ENCODE measurements around the gene CCL21.

DNA sequence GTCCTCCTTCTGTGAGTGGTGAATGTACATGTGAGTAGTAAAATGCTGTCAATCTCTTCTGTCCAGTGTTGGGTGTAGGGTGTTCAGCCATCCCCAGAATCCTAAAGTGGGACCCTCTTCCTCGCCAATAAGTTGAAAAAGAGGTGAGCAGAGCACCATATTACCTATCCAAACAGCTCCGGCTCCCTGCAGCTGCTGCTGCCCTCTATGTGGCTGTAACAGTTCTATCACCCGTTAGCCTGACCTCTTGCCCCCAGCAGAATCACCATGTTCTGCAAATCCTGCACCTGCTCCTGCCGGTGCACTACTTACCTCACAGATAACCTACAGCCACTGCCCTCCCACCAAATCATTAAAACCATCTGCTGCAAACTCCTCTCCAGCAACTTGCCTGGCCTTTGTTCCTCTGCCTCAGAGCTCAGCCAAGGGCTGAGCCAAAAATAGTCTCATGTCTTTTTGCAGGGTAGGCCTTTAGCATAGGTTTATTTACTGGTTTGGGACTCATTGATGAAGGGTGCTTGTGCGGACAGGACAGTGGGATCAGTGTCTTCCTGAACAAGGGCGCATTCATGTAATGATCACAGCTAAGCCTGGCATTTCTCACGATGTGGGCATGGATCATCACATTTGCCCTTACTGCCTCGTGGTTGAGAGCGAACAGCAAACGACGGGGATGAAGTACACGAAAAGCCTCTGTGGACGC is 49.6 kb upstream of the CCL21 start:
- TF ChIP-seq, protein P1, sequence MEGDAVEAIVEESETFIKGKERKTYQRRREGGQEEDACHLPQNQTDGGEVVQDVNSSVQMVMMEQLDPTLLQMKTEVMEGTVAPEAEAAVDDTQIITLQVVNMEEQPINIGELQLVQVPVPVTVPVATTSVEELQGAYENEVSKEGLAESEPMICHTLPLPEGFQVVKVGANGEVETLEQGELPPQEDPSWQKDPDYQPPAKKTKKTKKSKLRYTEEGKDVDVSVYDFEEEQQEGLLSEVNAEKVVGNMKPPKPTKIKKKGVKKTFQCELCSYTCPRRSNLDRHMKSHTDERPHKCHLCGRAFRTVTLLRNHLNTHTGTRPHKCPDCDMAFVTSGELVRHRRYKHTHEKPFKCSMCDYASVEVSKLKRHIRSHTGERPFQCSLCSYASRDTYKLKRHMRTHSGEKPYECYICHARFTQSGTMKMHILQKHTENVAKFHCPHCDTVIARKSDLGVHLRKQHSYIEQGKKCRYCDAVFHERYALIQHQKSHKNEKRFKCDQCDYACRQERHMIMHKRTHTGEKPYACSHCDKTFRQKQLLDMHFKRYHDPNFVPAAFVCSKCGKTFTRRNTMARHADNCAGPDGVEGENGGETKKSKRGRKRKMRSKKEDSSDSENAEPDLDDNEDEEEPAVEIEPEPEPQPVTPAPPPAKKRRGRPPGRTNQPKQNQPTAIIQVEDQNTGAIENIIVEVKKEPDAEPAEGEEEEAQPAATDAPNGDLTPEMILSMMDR (IDR thresholded peaks at IDR 0.05) = no peak
- TF ChIP-seq POLR2A (IDR thresholded peaks at IDR 0.05; ENCODE audit: low read depth) (no peak), EP300 (IDR thresholded peaks at IDR 0.05) (no peak), POLR2AphosphoS5 (IDR thresholded peaks at IDR 0.05) (no peak)
